Measurements from ENCODE around the gene GNRHR. TPM values are rescaled to one million over a fixed set of nuclear protein-coding genes. Genes with fewer than 3 reads are reported as not detected.
A peak's percentile ranks its signal among the peaks of the same experiment; 100 is the strongest.
"Not testable (repeated sequence)": the region's sequence is repeated elsewhere in the genome, so short reads cannot be mapped to it uniquely, and the experiment has no call there.

Gene GNRHR
- total RNA-seq, 2 experiments from 2014 or later, result not detected

- Mint-ChIP-seq H3K4me3 (no peak overlapping the region), H3K36me3 (peaks cover 24% of the 10 kb centered on the region), H3K9me3 (no peaks in the 10 kb centered on the region), H3K27ac (no peak overlapping the region), H3K27me3 (no peaks in the 10 kb centered on the region), H3K4me1 (peaks cover 2% of the 10 kb centered on the region)
- POLR2A ChIA-PET, result no interaction called here
- DNase-seq (no peak), ATAC-seq (ENCODE audit: low read depth) (no peak)
Observed at GRCh38 chr4:67721770-67722597, 32.2 kb downstream of the GNRHR start.

- Mint-ChIP-seq H3K27me3 (no peaks in the 10 kb centered on the region), H3K9me3 (no peaks in the 10 kb centered on the region), H3K27ac (no peak overlapping the region), H3K4me3 (no peak overlapping the region), H3K36me3 (peaks cover 29% of the 10 kb centered on the region), H3K4me1 (peaks cover 2% of the 10 kb centered on the region)
- DNase-seq, result no peak
- ATAC-seq (ENCODE audit: low read depth), result no peak
- POLR2A ChIA-PET, result no interaction called here
Observed at GRCh38 chr4:67721315-67721769, 32.8 kb downstream of the GNRHR start.

- no peak for ATAC-seq (ENCODE audit: low read depth)
Observed at GRCh38 chr4:67719953-67720617, 34.1 kb downstream of the GNRHR start.

GRCh38 chr4:67718848-67719247 is 35.3 kb downstream of the GNRHR start:
- no peak for DNase-seq
- Mint-ChIP-seq H3K4me3 (no peak overlapping the region), H3K27ac (no peak overlapping the region), H3K36me3 (peaks cover 42% of the 10 kb centered on the region), H3K4me1 (peaks cover 6% of the 10 kb centered on the region), H3K9me3 (no peaks in the 10 kb centered on the region), H3K27me3 (no peaks in the 10 kb centered on the region)
- POLR2A ChIA-PET, result no interaction called here
- no peak for ATAC-seq (ENCODE audit: low read depth)

More at GRCh38 chr4:67719953-67720617, 34.1 kb downstream of the GNRHR start:
- Mint-ChIP-seq H3K36me3 (peaks cover 35% of the 10 kb centered on the region), H3K9me3 (no peaks in the 10 kb centered on the region), H3K4me1 (peaks cover 2% of the 10 kb centered on the region), H3K4me3 (no peak overlapping the region), H3K27ac (no peak overlapping the region), H3K27me3 (no peaks in the 10 kb centered on the region)
- DNase-seq, result no peak
- POLR2A ChIA-PET, result no interaction called here

- peaks cover 8% of the 10 kb centered on the region for H3K4me1 Mint-ChIP-seq
- H3K27me3 Mint-ChIP-seq, result no peaks in the 10 kb centered on the region
- DNase-seq, result no peak
- H3K27ac Mint-ChIP-seq, result no peak overlapping the region
- no peak overlapping the region for H3K4me3 Mint-ChIP-seq
- peaks cover 42% of the 10 kb centered on the region for H3K36me3 Mint-ChIP-seq
- POLR2A ChIA-PET, result no interaction called here
- no peak for ATAC-seq (ENCODE audit: low read depth)
- H3K9me3 Mint-ChIP-seq, result no peaks in the 10 kb centered on the region
Observed at GRCh38 chr4:67717586-67717985, 36.6 kb downstream of the GNRHR start.

GRCh38 chr4:67714955-67715354 is 39.2 kb downstream of the GNRHR start:
- POLR2A ChIA-PET, result no interaction called here
- DNase-seq (no peak), ATAC-seq (ENCODE audit: low read depth) (no peak)
- H3K4me3 Mint-ChIP-seq, result no peak overlapping the region
- peaks cover 13% of the 10 kb centered on the region for H3K4me1 Mint-ChIP-seq
- H3K36me3 Mint-ChIP-seq, result peaks cover 35% of the 10 kb centered on the region
- H3K9me3 Mint-ChIP-seq, result no peaks in the 10 kb centered on the region
- no peaks in the 10 kb centered on the region for H3K27me3 Mint-ChIP-seq
- H3K27ac Mint-ChIP-seq, result no peak overlapping the region

- POLR2A ChIA-PET, result no interaction called here
- DNase-seq (no peak), ATAC-seq (ENCODE audit: low read depth) (peak; percentile 63)
- H3K27ac Mint-ChIP-seq, result peak overlapping the region; percentile 9
- no peak overlapping the region for H3K4me3 Mint-ChIP-seq
- H3K36me3 Mint-ChIP-seq, result peaks cover 39% of the 10 kb centered on the region
- peaks cover 13% of the 10 kb centered on the region for H3K4me1 Mint-ChIP-seq
- no peaks in the 10 kb centered on the region for H3K27me3 Mint-ChIP-seq
- peaks cover 2% of the 10 kb centered on the region for H3K9me3 Mint-ChIP-seq
Observed at GRCh38 chr4:67714248-67714583, 40.0 kb downstream of the GNRHR start.

GRCh38 chr4:67713529-67714247 is 40.5 kb downstream of the GNRHR start:
- peaks cover 13% of the 10 kb centered on the region for H3K4me1 Mint-ChIP-seq
- H3K4me3 Mint-ChIP-seq, result no peak overlapping the region
- H3K27me3 Mint-ChIP-seq, result no peaks in the 10 kb centered on the region
- ATAC-seq (ENCODE audit: low read depth) (no peak), DNase-seq (no peak)
- peaks cover 39% of the 10 kb centered on the region for H3K36me3 Mint-ChIP-seq
- peaks cover 2% of the 10 kb centered on the region for H3K9me3 Mint-ChIP-seq
- POLR2A ChIA-PET, result no interaction called here
- H3K27ac Mint-ChIP-seq, result peak overlapping the region; percentile 9

GRCh38 chr4:67712650-67713528 is 41.3 kb downstream of the GNRHR start:
- H3K4me3 Mint-ChIP-seq, result no peak overlapping the region
- H3K27me3 Mint-ChIP-seq, result no peaks in the 10 kb centered on the region
- no peak for ATAC-seq (ENCODE audit: low read depth)
- peaks cover 13% of the 10 kb centered on the region for H3K4me1 Mint-ChIP-seq
- H3K9me3 Mint-ChIP-seq, result peaks cover 2% of the 10 kb centered on the region
- H3K27ac Mint-ChIP-seq, result no peak overlapping the region
- peaks cover 44% of the 10 kb centered on the region for H3K36me3 Mint-ChIP-seq
- DNase-seq, result no peak
- POLR2A ChIA-PET, result no interaction called here

GRCh38 chr4:67712000-67712625 is 42.1 kb downstream of the GNRHR start:
- H3K4me1 Mint-ChIP-seq, result peaks cover 13% of the 10 kb centered on the region
- no peak for ATAC-seq (ENCODE audit: low read depth)
- no peaks in the 10 kb centered on the region for H3K27me3 Mint-ChIP-seq
- peaks cover 2% of the 10 kb centered on the region for H3K9me3 Mint-ChIP-seq
- H3K4me3 Mint-ChIP-seq, result no peak overlapping the region
- H3K36me3 Mint-ChIP-seq, result peaks cover 43% of the 10 kb centered on the region
- H3K27ac Mint-ChIP-seq, result no peak overlapping the region
- POLR2A ChIA-PET, result interaction anchor here (0.6 kb wide), 1 partner anchor 11 kb away, joined by 3 read pairs; no protein-coding TSS in a partner anchor
- no peak for DNase-seq

- H3K4me3 Mint-ChIP-seq; H3K27me3 Mint-ChIP-seq; DNase-seq; H3K27ac Mint-ChIP-seq; ATAC-seq (ENCODE audit: low read depth); POLR2A ChIA-PET: not testable (repeated sequence)
- Mint-ChIP-seq H3K4me1 (peaks cover 31% of the 10 kb centered on the region), H3K9me3 (peaks cover 17% of the 10 kb centered on the region), H3K36me3 (peaks cover 57% of the 10 kb centered on the region)
Observed at GRCh38 chr4:67706682-67707081, 47.5 kb downstream of the GNRHR start.

- peaks cover 17% of the 10 kb centered on the region for H3K9me3 Mint-ChIP-seq
- no peak overlapping the region for H3K4me3 Mint-ChIP-seq
- peaks cover 55% of the 10 kb centered on the region for H3K36me3 Mint-ChIP-seq
- no peaks in the 10 kb centered on the region for H3K27me3 Mint-ChIP-seq
- ATAC-seq (ENCODE audit: low read depth) (no peak), DNase-seq (no peak)
- H3K27ac Mint-ChIP-seq, result no peak overlapping the region
- POLR2A ChIA-PET, result no interaction called here
- peaks cover 33% of the 10 kb centered on the region for H3K4me1 Mint-ChIP-seq
Observed at GRCh38 chr4:67704843-67705242, 49.3 kb downstream of the GNRHR start.
